NCI-H1105 treated with DMSO at 0.1 percent for 48 hours (cell line): ENCODE data around the gene CHRNE.
"Not testable (repeated sequence)": the region's sequence is repeated elsewhere in the genome, so short reads cannot be mapped to it uniquely, and the experiment has no call there.

Source experiments
- DNase-seq: peaks from one replicate; lab custom pipeline; 2025; lab: John Stamatoyannopoulos, UW

Gene CHRNE

GRCh38 chr17:4939796-4940554, 37.1 kb upstream of the CHRNE start, which contains the start of the genes RNF167 and SLC25A11:
Gene RNF167, plus strand, starts transcription at chr17:4940268. Its CDS starts 642 bp downstream, at chr17:4940910.
Gene SLC25A11, minus strand, starts transcription at chr17:4940046. Its CDS starts 136 bp downstream, at chr17:4939910.
- peak; percentile 100 for DNase-seq

GRCh38 chr17:4939546-4939795, 36.6 kb upstream of the CHRNE start:
- no peak for DNase-seq

DNA sequence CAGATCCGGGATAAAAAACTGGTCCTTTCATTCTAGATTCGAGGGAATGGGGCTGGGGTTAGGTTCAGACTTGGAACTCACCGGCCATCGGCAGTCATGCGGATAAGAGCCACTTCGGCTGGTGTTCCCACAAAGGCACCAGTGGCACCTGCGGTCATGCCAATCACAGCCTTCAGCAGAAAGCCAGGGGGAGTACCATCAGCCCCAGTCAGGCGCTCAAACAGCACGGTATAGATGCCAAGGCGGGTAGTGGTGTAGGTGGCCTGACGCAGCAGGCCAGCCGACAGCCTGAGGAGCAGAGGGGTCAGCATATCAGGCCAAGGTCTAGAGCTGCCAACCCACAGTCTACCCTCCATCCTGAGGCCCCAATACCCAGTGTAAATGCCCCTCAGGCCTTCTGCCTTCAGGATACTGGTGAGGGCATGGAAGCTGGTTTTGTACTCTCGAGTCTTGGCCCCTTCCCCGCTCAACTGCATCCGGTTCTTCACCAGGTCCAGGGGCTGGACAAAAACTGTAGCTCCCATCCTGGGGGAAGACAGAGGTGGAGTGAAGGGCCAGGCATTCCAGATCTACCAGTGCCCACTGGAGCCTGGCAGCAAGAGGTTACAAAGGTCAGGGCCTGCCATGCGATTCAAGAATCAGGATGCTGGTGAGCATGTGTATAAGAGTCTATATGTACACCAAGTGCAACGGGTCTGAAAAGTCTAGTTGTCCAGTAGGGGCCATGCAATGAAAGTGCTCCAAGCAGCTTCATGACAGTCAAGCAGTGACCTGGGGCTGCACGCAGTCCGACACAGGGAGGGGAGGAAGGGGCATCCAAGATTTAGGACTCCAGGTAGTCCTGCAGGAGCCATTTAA, 36.0 kb upstream of the CHRNE start:
- no peak for DNase-seq

DNA sequence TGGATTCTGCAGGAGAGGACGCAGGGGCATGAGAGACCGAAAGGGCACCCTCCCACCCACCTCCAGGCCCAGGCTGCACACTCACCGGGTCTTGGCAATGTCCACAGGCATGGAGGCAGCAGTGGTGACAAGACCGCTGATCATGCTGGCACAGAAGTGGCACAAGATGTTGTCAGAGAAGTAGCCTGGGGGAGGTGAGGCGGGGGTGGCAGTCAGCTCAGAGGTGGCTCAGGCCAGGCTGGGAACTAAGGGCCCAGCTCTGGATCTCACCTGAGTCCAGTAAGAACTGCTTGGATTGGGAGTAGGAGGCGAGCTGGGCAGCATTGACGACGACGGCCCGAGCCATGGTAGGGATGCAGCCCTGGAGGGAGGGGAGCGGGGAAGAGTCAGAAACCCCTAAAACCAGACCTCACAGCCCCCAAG, 35.2 kb upstream of the CHRNE start:
- no peak for DNase-seq

DNA sequence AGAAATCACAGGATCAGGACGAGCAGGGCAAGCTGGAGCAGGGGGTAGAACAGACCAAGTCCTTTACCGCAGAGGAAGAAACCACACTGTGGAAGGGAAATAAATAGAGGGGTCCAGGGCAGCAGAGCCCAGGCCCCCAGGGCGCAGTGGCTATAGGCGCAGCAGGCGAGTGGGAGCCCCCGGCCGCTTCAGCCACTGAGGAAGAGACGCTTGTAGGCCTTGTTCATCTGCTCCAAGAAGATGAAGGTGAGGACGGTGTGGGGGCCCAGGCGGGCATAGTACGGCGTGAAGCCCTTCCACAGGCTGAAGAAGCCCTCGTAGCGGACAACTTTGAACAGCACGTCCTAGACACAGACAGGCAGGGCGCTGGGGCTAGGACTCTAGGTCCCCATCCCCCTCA, 34.7 kb upstream of the CHRNE start:
- no peak for DNase-seq

- DNase-seq: no peak
These were observed 33.5 kb upstream of the CHRNE start for GRCh38 chr17:4936436-4936835.

DNA sequence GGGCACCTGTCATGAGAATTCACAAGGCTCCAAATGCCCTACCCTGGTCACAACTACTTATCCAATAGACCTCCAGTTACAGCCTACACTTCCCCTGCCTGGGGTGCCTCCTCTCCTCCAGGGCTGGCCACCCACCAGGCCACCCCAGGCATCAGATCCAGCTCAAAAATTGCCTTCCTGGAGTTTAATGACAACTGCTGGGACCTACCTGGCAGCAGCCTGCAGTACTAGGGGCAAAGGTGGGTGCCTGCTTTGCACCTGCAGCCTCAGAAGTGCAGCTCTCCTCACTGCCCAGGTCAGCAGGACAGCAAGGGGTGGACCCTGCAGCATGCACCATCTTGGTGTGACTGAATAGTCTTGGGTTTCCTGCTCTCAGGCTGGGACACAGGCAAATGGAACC, 32.8 kb upstream of the CHRNE start:
- DNase-seq: no peak

DNA sequence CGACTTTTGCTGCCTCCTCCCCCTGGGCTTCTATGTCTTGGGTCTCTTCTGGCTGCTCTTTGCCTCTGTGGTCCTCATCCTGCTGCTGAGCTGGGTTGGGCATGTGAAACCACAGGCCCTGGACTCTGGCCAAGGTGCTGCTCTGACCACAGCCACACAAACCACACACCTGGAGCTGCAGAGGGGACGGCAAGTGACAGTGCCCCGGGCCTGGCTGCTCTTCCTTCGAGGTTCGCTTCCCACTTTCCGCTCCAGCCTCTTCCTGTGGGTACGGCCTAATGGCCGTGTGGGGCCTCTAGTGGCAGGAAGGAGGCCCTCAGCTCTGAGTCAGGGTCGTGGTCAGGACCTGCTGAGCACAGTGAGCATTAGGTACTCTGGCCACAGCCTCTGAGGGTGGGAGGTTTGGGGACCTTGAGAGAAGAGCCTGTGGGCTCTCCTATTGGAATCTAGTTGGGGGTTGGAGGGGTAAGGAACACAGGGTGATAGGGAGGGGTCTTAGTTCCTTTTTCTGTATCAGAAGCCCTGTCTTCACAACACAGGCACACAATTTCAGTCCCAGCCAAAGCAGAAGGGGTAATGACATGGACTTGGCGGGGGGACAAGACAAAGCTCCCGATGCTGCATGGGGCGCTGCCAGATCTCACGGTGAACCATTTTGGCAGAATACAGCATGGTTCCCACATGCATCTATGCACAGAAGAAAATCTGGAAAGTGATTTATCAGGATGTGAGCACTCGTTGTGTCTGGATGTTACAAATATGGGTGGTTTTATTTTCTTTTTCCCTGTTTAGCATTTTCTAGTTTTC, 31.5 kb upstream of the CHRNE start:
- peak; percentile 20 for DNase-seq

- no peak for DNase-seq
These were observed 30.7 kb upstream of the CHRNE start for GRCh38 chr17:4933646-4934045.

- DNase-seq: no peak
These were observed 29.9 kb upstream of the CHRNE start for GRCh38 chr17:4932756-4933155.

DNA sequence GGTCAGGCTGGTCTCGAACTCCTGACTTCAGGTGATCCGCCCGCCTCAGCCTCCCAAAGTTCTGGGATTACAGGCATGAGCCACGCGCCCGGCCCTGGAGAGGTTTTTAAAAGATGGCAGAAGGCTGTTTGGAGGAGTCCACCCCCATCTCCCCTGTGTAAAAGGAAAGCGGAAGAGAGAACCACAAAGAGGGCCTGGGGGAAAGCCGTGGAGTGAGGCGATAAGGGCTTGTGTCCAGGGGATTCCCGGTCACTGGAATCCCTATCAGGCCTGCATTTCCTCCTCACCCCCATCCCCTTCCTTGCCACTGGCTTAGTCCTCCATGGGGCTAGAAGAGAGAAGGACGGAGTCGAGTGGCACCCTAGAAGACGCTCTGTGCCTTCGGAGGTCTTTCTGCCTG, 29.1 kb upstream of the CHRNE start, which contains the start of gene GP1BA:
Gene GP1BA, plus strand, starts transcription at position 315 of the 400 bp plus-strand sequence. CDS start 328 bp downstream, outside the sequence.
- no peak for DNase-seq

DNA sequence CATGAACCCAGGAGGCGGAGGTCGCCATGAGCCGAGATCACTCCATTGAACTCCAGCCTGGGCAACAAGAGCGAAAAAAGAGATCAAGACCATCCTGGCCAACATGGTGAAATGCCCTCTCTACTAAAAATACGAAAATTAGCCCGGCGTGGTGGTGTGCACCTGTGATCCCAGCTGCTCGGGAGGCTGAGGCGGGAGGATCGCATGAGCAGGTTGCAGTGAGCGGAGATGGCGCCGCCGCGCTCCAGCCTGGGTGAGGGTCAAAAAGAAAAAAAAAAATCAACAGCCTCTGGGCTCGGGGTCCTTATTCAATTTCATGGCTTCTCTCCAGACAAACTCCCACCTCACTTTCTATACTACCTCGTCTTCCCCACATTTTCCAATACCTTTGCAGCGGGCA, 26.0 kb upstream of the CHRNE start:
- DNase-seq: no peak

DNA sequence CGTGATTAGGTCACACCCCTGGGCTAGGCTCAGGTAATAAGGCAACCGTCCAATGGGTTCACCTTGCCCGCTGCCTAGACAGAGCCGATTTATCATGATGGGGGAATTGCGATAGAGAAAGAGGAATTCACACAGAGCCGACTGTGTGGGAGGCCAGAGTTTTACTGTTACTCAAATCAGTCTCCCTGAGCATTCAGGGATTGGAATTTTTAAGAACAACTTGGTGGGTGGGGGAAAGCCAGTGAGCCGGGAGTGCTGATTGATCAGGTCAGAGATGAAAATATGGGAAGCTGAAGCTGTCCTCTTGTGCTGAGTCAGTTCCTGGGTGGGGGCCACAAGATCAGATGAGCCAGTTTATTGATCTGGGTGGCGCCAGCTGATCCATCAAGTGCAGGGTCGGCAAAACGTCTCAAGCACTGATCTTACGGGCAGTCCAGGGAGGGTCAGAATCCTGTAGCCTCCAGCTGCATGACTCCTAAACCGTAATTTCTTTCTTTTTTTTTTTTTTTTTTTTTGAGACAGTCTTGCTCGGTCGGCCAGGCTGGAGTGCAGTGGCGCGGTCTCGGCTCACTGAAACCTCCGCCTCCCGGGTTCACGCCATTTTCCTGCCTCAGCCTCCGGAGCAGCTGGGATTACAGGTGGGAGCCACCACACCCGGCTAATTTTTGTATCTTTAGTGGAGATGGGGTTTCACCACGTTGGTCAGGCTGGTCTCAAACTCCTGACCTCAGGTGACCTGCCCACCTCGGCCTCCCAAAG, 23.9 kb upstream of the CHRNE start:
- DNase-seq: not testable (repeated sequence)

GRCh38 chr17:4921320-4921719, 18.4 kb upstream of the CHRNE start:
- no peak for DNase-seq

DNA sequence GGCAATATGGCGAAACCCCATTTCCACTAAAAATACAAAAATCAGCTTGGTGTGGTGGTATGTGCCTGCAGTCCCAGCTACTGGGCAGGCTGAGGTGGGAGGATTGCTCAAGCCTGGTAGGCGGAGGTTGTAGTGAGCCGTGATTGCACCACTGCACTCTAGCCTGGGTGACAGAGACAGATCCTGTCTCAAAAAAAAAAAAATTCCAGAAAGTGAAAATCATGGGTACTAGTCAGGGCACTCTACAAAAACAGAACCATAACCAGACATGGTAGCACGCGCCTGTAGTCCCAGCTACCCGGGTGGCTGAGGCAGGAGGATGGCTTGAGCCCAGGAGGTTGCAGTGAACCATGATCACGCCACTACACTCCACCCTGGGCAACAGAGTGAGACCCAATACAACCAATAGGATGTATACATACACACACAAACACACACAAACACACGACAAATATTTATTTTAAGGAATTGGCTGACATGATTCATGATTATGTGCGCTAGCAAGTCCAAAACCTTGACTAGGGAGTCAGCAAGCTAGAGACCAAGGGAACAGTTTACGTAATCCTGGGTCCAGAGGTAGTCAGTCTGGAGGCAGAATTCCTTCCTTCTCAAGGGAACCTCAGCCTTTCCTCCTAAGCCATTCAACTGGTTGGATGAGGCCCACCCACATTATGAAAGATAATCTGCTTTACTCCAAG, 17.6 kb upstream of the CHRNE start:
- DNase-seq: no peak

DNA sequence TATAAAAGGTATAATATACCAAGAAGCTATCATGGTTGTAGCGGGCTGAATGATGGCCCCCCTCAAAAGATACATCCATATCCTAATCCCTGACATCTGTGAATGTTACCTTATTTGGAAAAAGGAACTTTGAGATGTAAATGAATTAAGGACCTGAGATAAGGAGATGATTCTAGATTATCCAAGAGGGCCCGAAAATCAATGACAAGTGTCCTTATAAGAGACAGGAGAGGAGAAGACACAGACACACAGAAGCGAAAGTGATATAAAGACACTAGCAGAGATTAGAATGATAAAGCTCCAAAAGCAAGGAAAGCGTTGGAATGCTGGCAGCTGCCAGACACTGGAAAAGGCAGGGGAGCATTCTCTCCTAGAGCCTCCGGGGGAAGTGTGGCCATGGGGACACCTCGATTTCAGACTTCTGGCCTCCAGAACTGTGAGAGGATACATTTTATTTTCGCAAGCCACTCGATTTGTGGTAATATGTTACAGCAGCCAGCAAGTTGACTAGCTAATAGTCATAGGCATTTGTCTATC, 16.7 kb upstream of the CHRNE start:
- DNase-seq: no peak

- DNase-seq: not testable (repeated sequence)
These were observed 11.7 kb upstream of the CHRNE start for GRCh38 chr17:4914551-4914950.

GRCh38 chr17:4913994-4914393, 11.1 kb upstream of the CHRNE start:
- no peak for DNase-seq

DNA sequence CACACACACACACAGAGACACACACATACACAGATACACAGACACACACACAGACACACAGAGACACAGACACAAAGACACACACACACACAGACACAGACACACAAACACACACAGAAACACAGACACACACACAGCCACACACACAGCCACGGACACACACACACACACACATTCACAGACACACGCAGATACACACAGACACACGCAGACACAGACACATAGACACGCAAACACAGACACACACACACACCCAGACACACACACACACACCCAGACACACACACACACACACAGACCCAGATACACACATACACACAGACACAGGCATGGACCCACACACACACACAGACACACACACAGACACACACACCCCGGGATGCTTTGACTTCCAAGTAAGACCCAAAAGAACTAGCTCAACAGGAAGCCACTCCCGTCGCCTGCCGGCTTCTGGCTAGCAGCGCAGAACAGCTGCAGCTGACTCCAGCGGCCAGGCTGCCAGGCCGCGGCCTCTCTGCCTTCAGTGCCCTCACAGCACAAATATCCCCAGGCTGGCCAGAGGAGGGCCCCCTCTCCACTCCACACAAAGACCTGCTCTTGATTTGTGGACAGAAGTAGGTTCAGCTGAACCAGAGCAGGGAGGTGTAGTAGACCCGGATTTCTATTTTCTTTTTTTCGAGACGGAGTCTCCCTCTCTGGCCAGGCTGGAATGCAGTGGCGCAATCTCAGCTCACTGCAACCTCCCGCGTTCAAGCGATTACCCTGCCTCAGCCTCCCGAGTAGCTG, 6.0 kb upstream of the CHRNE start:
- DNase-seq: peak; percentile 56

DNA sequence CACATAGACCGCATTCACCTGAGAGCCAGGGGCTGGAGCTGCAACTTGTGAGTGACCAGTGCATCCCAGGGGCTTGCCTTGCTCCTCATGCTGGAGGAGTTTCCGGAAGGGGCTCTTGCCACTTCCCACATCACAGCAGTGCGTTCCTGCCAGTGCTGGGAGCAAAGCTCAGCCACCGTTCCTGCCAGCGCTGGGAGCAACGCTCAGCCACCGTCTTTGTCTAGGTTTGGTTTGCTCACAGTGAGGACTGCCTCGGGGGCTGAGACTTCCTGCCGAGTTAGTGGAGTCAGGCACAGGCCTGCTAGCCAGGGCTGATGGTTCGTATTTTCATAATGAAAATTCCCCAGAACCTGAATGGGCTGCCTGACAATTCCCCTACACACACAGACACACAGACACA, 5.4 kb upstream of the CHRNE start:
- no peak for DNase-seq
